Testis (tissue), 2 donors: ENCODE measurements around the gene GRK5.

ENCODE experiments used
- CTCF ChIP-seq, 3 experiments: fragments of 450-650 bp in 2 of 3; fragments of 200-600 bp in 1 of 3; sonication (generic) in 1 of 3; IDR thresholded peaks; one replicate each; pipeline ENCODE4 v1.5.1; 2016 to 2019; ENCODE audit warnings: antibody characterized with exemption in 3 of 3, mild to moderate bottlenecking in 2 of 3, moderate library complexity in 1 of 3
- POLR2A ChIP-seq: fragments of 450-650 bp; IDR thresholded peaks from one replicate; pipeline ENCODE4 v1.6.1; 2017; ENCODE audit warnings: antibody characterized with exemption, mild to moderate bottlenecking, moderate library complexity

DNA sequence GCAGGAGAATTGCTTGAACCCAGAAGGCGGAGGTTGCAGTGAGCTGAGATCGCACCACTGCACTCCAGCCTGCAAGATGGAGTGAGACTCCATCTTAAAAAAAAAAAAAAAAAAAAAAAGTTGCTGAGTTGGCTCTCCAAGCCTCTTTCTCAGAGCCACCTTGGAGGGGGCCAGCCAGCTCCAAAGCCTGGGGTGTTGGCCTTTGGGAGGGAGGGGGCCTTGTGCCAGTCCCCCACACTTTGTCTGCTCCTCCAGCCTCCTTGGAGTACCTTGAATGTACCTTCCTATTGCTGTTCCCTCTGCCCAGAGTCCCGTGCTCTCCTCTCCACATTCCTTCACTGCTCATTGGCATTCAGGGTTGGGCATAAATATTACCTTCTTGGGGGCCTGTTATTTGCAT, 62.4 kb downstream of the GRK5 start:
- TF ChIP-seq POLR2A (no peak), CTCF (IDR thresholded peaks at IDR 0.05) (no peak)
